NB4 (cell line): Measurements from ENCODE around the gene DRC1.

Experiments used
- CTCF ChIP-seq: IDR thresholded peaks from one replicate; pipeline ENCODE4 v1.5.1; 2012; ENCODE audit warnings: low read depth, low read length
- MAX ChIP-seq: IDR thresholded peaks from 2 replicates; pipeline ENCODE4 v1.6.1; 2011; ENCODE audit warnings: low read depth, low read length
- POLR2A ChIP-seq: IDR thresholded peaks from 2 replicates; pipeline ENCODE4 v1.6.1; 2011; ENCODE audit warnings: mild to moderate bottlenecking; ENCODE audit not compliant: insufficient read length; ENCODE audit errors: extremely low read depth

GRCh38 chr2:26384597-26384996, 17.1 kb upstream of the DRC1 start:
- no peak for TF ChIP-seq CTCF
- TF ChIP-seq POLR2A = no peak
- no peak for TF ChIP-seq MAX
